Measurements from ENCODE around the gene ENAH.
"Not testable (repeated sequence)": the region's sequence is repeated elsewhere in the genome, so short reads cannot be mapped to it uniquely, and the experiment has no call there.

ENAH gene

GRCh38 chr1:225522588-225523262, 130.2 kb downstream of the ENAH start:
- DNase-seq, result no peak

- DNase-seq, result no peak
These were observed 132.2 kb downstream of the ENAH start for GRCh38 chr1:225520587-225521227.

- DNase-seq, result no peak
These were observed 133.6 kb downstream of the ENAH start for GRCh38 chr1:225519166-225519863.

- no peak for DNase-seq
These were observed 135.2 kb downstream of the ENAH start for GRCh38 chr1:225517697-225518096.

DNA sequence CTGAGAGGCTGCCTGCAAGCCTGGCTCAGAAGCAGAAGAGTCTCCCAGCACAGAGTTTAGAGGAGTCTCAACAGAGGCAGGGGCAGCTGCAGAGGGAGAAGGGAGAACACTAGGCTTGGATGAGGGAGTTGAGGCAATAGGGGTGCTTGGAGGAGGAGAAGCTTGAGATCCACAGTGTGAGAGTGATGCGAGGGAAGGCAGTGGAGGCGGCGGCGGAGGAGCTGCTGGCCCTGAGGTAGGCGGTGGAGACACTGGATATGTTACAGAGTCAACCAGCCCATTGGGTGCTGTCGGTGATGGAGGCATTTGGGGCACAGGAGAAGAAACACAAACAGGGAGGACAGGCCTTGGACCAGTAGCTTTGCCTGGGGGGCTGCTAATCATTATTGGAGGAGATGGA, 135.7 kb downstream of the ENAH start:
- no peak for DNase-seq

DNA sequence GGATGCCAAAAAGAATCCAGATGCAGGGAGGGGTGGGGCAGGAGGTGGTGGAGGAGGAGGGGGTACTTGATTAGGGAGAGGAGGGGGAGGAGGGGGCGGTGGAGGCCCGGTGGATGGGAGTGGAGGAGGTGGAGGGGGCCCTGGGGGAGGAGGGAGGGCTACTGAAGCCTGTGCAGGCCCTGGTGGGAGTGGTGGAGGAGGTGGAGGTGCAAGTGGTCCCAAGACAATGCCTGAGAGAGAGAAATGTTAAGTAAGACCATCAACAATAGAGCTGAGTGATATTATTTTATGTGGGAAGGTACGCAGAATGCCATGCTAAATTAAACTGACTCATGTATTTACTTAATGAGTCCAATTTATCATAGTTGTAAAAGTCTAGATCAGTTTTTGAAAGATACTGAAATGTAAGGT, 138.2 kb downstream of the ENAH start:
- no peak for DNase-seq

GRCh38 chr1:225513576-225513975, 139.3 kb downstream of the ENAH start:
- not testable (repeated sequence) for DNase-seq

DNA sequence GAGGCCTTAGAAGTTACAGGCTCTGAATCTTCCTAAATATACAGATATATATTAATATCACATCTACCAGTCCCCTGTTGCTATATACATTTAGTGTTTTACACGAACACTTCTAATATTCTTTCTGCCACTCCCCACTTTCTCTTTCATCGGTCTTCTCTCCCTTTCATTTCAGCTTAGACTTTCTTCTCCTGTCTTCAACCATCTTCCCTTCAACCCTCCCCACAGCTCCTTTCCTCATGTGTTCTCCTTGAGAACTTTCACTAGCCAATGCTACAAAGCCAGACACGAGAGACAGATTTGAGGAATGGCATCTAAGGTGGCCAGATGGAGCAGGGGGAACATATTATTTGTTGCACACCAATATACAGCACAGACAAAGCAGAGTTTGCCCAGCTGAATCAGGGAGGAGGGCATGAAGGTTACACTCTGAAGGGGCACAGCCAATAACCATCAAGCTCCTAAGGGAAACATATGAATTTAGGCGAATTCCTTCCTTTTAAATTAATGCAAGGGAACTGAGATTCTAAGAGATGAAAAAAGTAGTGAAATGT, 141.0 kb downstream of the ENAH start:
- DNase-seq, result no peak

DNA sequence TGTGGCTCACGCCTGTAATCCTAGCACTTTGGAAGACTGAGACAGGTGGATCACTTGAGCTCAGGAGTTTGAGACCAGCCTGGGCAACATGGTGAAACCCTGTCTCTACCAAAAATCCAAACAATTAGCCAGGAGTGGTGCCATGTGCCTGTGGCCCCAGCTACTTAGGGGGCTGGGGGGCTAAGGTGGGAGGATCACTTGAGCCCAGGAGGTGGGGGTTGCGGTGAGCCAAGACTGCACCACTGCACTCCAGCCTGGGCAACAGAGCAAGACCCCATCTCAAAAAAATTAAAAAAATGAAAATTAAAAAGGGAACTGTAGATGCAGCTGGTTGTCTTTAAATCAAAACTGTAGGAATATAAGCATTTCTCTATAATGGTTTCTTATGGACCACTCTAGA, 142.2 kb downstream of the ENAH start:
- not testable (repeated sequence) for DNase-seq

DNA sequence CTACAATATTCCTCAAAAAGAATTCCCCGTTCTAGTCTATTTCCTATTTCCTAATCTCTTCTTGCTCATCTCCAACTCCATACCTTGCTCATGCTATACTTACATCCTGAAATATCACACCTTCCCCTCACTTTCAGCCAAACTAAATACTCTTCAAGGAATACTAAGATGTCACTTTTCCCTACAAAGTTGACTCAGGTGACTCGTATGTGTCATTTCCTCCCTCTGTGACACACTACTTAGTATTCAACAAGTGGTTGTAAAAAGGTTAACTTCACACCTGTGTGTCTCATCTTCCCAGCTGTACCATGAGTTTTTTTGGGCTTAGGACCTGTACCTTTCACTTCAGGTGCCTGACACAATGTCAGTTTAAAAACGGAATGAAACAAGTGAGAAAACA, 143.2 kb downstream of the ENAH start:
- DNase-seq, result no peak

- no peak for DNase-seq
These were observed 143.6 kb downstream of the ENAH start for GRCh38 chr1:225509376-225509707.

DNA sequence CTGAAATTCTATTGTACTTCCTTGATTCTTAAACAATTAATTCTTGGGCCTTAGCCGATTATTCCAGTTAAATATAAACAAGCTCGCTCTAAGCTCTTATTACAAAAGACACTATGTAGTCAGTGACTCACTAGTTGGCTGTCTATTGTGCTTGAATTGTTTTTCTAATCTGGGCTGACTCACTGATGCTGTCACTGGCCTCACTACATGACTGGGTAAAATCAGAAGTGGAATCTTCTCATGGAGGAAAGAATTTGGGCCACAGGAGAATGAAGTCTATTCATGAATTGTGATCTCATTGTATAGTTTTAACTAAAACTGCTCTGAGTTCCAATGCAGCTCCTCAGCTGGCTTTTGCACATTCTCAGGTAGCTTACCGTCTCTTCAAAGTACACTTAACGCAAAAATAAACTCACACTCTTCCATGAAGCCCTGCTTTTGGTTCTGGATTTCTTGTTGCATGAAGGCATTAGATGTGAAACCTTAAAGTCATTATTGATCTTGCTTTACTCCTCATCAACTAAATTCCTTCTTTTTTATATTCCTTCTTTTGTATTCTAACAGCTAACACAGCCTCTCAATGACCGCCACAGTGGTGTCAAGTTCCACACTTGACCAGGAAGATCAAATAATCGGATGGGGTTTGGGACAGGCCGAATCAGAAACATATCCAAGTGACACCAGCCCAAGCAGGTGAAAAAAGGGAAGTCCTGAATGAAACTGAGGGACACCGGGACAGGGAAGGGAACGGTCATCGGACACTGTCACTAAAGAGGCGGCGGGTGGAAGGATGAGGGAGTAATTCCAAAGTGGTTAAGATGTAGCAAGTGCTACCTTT, 144.2 kb downstream of the ENAH start:
- DNase-seq, result peak; percentile 99

GRCh38 chr1:225506727-225507126, 146.2 kb downstream of the ENAH start:
- DNase-seq, result no peak

DNA sequence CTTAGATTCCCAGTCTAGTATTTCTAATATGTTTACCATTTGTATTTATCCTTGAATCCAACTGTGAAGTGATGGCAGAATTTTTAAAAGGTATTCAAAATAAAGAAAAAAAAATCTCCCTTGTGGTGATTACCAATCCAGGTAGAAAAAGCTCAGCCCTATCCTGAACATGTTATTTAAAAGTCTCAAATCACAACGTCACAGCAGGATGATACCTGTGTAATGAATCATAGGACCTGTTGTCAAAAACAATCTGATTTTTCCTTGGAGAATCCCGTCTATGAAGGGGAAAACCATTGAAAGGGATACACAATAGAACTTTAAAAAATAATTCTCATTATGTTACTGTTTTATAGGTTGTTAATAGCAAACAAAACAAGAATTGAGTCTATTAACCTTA, 148.1 kb downstream of the ENAH start:
- DNase-seq, result no peak

GRCh38 chr1:225500624-225501192, 152.2 kb downstream of the ENAH start:
- no peak for DNase-seq

- DNase-seq, result peak; percentile 41
These were observed 154.3 kb downstream of the ENAH start for GRCh38 chr1:225498549-225499136.

- no peak for DNase-seq
These were observed 158.0 kb downstream of the ENAH start for GRCh38 chr1:225494789-225495359.

DNA sequence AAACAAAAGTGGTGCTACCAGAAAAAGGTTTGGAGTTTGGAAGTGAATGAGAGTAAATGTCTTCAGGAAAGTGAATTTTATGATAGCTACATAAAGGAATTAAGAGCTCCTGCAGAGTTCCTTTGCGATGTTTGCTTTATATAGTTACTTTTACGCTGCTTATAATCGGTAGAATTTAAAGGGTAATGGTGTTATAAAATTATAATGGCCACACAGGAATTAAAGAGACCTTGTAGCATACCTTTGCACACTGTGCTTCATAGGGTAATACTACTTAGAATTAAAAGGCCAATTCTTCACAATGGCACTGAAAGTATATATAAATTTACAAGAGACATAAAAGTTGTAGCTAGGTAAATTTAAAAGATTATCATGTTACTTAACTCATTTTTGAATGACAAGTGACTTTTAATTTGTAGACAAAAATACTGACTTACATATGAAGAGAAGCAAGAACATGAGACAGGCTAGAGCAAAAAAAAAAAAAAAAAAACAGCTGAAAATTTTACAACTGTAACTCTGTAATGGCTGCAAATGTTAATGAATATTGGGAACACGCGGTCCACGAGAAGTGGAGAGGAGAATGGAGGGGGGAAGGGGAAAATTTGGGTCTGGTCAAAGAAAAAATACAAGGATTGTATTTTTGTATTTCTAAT, 159.2 kb downstream of the ENAH start:
- no peak for DNase-seq

DNA sequence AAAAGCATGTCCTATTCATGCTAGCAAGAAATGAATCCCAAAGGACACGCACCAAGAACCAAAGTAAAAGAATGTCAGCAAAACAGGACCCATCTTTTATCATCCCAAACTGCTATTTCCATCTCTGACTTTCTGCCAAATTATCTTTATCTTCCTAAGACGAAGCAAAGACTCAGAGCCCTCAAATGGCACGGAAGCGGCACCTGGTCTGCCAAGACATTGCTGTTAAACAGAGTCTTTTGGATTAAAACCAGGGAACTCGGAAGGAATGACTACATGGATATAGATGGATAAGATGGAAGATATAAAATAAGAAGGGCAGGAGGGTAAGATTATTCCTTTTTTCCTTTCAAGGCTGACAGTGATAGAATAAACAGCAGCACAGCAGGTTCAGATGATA, 164.2 kb downstream of the ENAH start:
- DNase-seq, result no peak

- DNase-seq, result no peak
These were observed 166.1 kb downstream of the ENAH start for GRCh38 chr1:225486856-225487255.

DNA sequence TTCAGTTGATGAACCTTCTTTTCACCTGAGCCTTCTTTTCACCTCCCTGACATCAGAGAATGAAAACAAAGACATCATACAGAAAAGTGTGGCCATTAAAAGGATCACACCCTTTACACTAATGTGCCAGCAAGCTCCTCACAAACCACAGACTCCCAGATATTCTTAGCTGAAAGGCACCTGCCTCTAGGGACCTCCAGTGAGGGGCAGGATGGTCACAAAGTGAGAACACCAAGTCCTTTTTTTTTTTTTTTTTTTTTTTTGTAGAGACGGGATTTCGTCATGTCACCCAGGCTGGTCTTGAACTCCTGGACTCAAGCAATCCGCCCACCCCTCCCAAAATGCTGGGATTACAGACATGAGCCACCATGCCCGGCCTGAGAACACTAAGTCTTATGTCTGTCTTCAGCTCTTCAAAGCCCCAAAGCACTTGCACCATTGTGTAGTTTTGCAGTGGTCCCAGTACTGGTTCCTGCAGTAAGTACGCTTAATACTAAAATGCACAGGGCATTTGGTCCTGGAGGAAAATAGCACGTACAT, 166.9 kb downstream of the ENAH start:
- no peak for DNase-seq

Measured in fibroblast of skin of back (primary cell).